ENCODE measurements around the gene RPS6KA5.

GRCh38 chr14:90819734-90820393 is 240.6 kb downstream of the RPS6KA5 start:
- TF ChIP-seq CTCF (IDR thresholded peaks at IDR 0.05; ENCODE audit: low read depth, low read length, poor library complexity, severe bottlenecking) (no peak), EZH2phosphoT487 (IDR thresholded peaks at IDR 0.05; ENCODE audit: borderline replicate concordance, low read length) (no peak)

Measured in DOHH2 (cell line).